SK-N-SH (cell line): ENCODE data around the gene NTNG1. TPM values are rescaled to one million over a fixed set of nuclear protein-coding genes. Genes with fewer than 3 reads are reported as not detected.

ENCODE experiments used
- CTCF ChIA-PET: fragments of 300-600, 350-600 bp; formaldehyde crosslinking; extraction: SDS; loops from one replicate; lab custom pipeline; 2021; lab: Yijun Ruan, JAX
- POLR2A ChIA-PET: fragments of 350-600 bp; sonication (Branson Sonifier 250); formaldehyde crosslinking; extraction: SDS; loops from one replicate; lab custom pipeline; 2020; ENCODE audit warnings: antibody characterized with exemption, inconsistent platforms; lab: Yijun Ruan, JAX
- DNase-seq: peaks from one replicate; pipeline ENCODE4 v3.0.0; 2012
- H2AFZ ChIP-seq: fragments of 200-600 bp; sonication (generic); 2 replicates; pipeline ENCODE4 v1.8.1; 2016; ENCODE audit warnings: antibody characterized with exemption, mild to moderate bottlenecking, low read depth
- H3F3A ChIP-seq: fragments of 200-600 bp; sonication (generic); replicated peaks from 2 replicates; pipeline ENCODE3; 2016; ENCODE audit warnings: antibody characterized with exemption, mild to moderate bottlenecking; ENCODE audit not compliant: insufficient read depth
- H3K27ac ChIP-seq, 2 experiments: fragments of 200-500 bp in 1 of 2; fragments of 200-600 bp in 1 of 2; sonication (Bioruptor generic) in 1 of 2; sonication (generic), shearing (Covaris generic) in 1 of 2; 2 replicates each; pipeline versions ENCODE4 v1.5.1 to v1.6.1; 2014 to 2016; ENCODE audit warnings: low read depth in 2 of 2, inconsistent platforms in 1 of 2, low read length in 1 of 2, mild to moderate bottlenecking in 1 of 2, mixed read lengths in 1 of 2
- H3K27me3 ChIP-seq: fragments of 200-600 bp; sonication (generic), shearing (Covaris generic); 2 replicates; pipeline ENCODE4 v1.6.1; 2016; ENCODE audit warnings: mixed run types; ENCODE audit not compliant: insufficient read depth
- H3K36me3 ChIP-seq, 2 experiments: fragments of 200-500 bp in 1 of 2; fragments of 200-600 bp in 1 of 2; sonication (Bioruptor generic) in 1 of 2; sonication (generic) in 1 of 2; replicated peaks in 1 of 2; 2 replicates each; pipeline versions ENCODE3 to v1.5.1; 2014 to 2016; ENCODE audit warnings: low read length in 1 of 2, mild to moderate bottlenecking in 1 of 2; ENCODE audit not compliant: insufficient read depth in 2 of 2, control insufficient read depth in 1 of 2
- H3K4me1 ChIP-seq, 2 experiments: fragments of 200-500 bp in 1 of 2; fragments of 200-600 bp in 1 of 2; sonication (Bioruptor generic) in 1 of 2; sonication (generic), shearing (Covaris generic) in 1 of 2; 2 replicates each; pipeline versions ENCODE4 v1.5.1 to v1.6.1; 2014 to 2016; ENCODE audit warnings: low read depth in 1 of 2, low read length in 1 of 2, mixed run types in 1 of 2; ENCODE audit not compliant: insufficient read depth in 2 of 2, control insufficient read depth in 1 of 2
- H3K4me2 ChIP-seq: fragments of 200-600 bp; sonication (generic), shearing (Covaris generic); 2 replicates; pipeline ENCODE4 v1.6.1; 2017; ENCODE audit warnings: mixed run types
- H3K4me3 ChIP-seq, 2 experiments: fragments of 200-500 bp in 1 of 2; fragments of 200-600 bp in 1 of 2; sonication (Bioruptor generic) in 1 of 2; sonication (generic), shearing (Covaris generic) in 1 of 2; 2 replicates each; pipeline versions ENCODE4 v1.5.1 to v1.8.1; 2014 to 2016; ENCODE audit warnings: low read depth in 2 of 2, inconsistent platforms in 1 of 2, low read length in 1 of 2, mild to moderate bottlenecking in 1 of 2, mixed read lengths in 1 of 2, moderate library complexity in 1 of 2
- H3K79me2 ChIP-seq: fragments of 200-600 bp; sonication (generic); 2 replicates; pipeline ENCODE4 v1.8.1; 2017; ENCODE audit warnings: mild to moderate bottlenecking; ENCODE audit not compliant: insufficient read depth
- H3K9ac ChIP-seq: fragments of 200-600 bp; sonication (generic); 2 replicates; pipeline ENCODE4 v1.6.1; 2017; ENCODE audit warnings: mixed run types
- H3K9me2 ChIP-seq: fragments of 200-600 bp; sonication (generic); 2 replicates; pipeline ENCODE4 v1.6.1; 2017; ENCODE audit warnings: mixed run types
- H3K9me3 ChIP-seq: fragments of 200-600 bp; sonication (generic); 2 replicates; pipeline ENCODE4 v1.6.1; 2017; ENCODE audit warnings: mixed run types, mild to moderate bottlenecking, moderate library complexity
- H4K20me1 ChIP-seq: fragments of 200-600 bp; sonication (generic); 2 replicates; pipeline ENCODE4 v1.6.1; 2017; ENCODE audit warnings: mild to moderate bottlenecking, mixed run types; ENCODE audit not compliant: insufficient read depth
- ELF1 ChIP-seq: IDR thresholded peaks from 2 replicates; pipeline ENCODE4 v1.4.0; 2012
- EP300 ChIP-seq, 2 experiments: IDR thresholded peaks; 2 replicates each; pipeline versions ENCODE4 v1.4.0 to v1.6.1; 2012; ENCODE audit warnings: borderline replicate concordance in 1 of 2, low read depth in 1 of 2, low read length in 1 of 2
- FOXM1 ChIP-seq: IDR thresholded peaks from 2 replicates; pipeline ENCODE4 v1.4.0; 2012; ENCODE audit warnings: low read depth, mild to moderate bottlenecking
- GABPA ChIP-seq: IDR thresholded peaks from 2 replicates; pipeline ENCODE4 v1.4.0; 2012; ENCODE audit warnings: low read depth, mild to moderate bottlenecking
- GATA2 ChIP-seq: sonication (generic); formaldehyde crosslinking; IDR thresholded peaks from 2 replicates; pipeline ENCODE4 v1.5.0; 2020; ENCODE audit warnings: mild to moderate bottlenecking, missing genetic modification reagents
- MEF2A ChIP-seq: IDR thresholded peaks from 2 replicates; pipeline ENCODE4 v1.4.0; 2012; ENCODE audit warnings: low read depth, borderline replicate concordance
- RCOR1 ChIP-seq: fragments of 150-350 bp; IDR thresholded peaks from 2 replicates; pipeline ENCODE4 v1.6.1; 2017; ENCODE audit warnings: antibody characterized with exemption, low read length
- RXRA ChIP-seq: IDR thresholded peaks from 2 replicates; pipeline ENCODE4 v1.4.0; 2012; ENCODE audit warnings: low read depth, mild to moderate bottlenecking, borderline replicate concordance
- SMC3 ChIP-seq: IDR thresholded peaks from 2 replicates; pipeline ENCODE4 v1.6.1; 2012; ENCODE audit warnings: low read depth, low read length, improper control_type of control experiment
- TCF12 ChIP-seq: IDR thresholded peaks from 2 replicates; pipeline ENCODE4 v1.4.0; 2012
- TEAD4 ChIP-seq: IDR thresholded peaks from 2 replicates; pipeline ENCODE4 v1.4.0; 2012; ENCODE audit warnings: mild to moderate bottlenecking, borderline replicate concordance; ENCODE audit not compliant: insufficient read depth
- YY1 ChIP-seq: IDR thresholded peaks from 2 replicates; pipeline ENCODE4 v1.4.0; 2012; ENCODE audit warnings: low read depth, mild to moderate bottlenecking
- WGBS: methylation state at CpG from one replicate; pipeline ENCODE4 v1.1.6; 2017; ENCODE audit warnings: low lambda C conversion rate; 5-methylcytosine and 5-hydroxymethylcytosine counted together
- polyA plus RNA-seq, 3 experiments: library from polyadenylated mRNA; depleted of rRNA; stranded (reverse); fragments of >200 nt; gene quantifications; 2 replicates each; pipeline ENCODE4 v1.2.3, GENCODE V29; 2012
- TF ChIP-seq, protein P1 (sequence below): IDR thresholded peaks from 2 replicates; pipeline ENCODE4 v1.4.0; 2012; ENCODE audit warnings: low read depth, borderline replicate concordance
- TF ChIP-seq, protein P2 (sequence below): fragments of 200-600 bp; sonication (generic); IDR thresholded peaks from 2 replicates; pipeline ENCODE4 v1.6.1; 2017; ENCODE audit warnings: antibody characterized with exemption, mild to moderate bottlenecking, moderate library complexity
- TF ChIP-seq, protein P3 (sequence below): IDR thresholded peaks from 2 replicates; pipeline ENCODE4 v1.6.1; 2012; ENCODE audit warnings: mild to moderate bottlenecking, low read depth, low read length, moderate library complexity
- TF ChIP-seq, protein P4 (sequence below): IDR thresholded peaks from 2 replicates; pipeline ENCODE4 v1.4.0; 2012; ENCODE audit warnings: low read depth, borderline replicate concordance

The NTNG1 gene
- polyA plus RNA-seq, 1 of the 3 experiments (the other 2 are of a cell fraction), result 0.03 TPM

DNA sequence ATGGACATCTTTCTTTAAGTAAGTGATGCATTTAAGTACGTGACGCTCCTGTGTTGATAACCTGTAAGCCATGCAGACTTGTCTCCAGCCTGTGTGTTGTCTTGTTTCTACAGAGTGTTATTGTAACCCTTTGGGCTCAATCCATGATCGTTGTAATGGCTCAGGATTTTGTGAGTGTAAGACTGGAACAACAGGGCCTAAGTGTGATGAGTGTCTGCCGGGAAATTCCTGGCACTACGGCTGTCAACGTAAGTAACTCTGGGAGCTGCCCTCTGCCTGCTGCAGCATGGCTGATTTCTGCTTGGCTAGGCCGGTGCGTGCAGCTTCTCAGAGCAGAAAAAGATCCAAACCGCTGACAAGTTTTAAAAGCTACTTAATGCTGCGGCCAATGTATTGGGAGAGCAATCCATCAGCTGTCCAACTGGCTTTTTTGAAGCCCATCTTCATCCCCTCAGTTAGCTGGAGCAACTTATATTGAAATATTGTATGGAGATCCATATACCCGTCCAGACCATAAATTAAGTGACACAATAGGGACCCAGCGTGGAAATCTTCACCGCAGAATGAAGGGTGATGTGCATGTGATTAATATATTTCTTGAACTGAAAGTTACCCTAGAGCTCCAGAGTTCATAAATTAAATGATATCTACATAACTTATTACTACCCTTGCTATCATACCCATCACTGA, 295.9 kb downstream of the NTNG1 start:
- 67% methylated on average over 10 of the region's 13 CpGs for WGBS
- Histone ChIP-seq H3K4me1 (no peaks in the 10 kb centered on the region; a peak in 1 of 4 replicates), H3K9ac (no peak overlapping the region), H3K9me3 (no peaks in the 10 kb centered on the region), H3K27ac (no peak overlapping the region), H3K4me2 (no peak overlapping the region), H3K36me3 (no peaks in the 10 kb centered on the region), H3K4me3 (no peak overlapping the region), H3K9me2 (no peaks in the 10 kb centered on the region), H4K20me1 (no peaks in the 10 kb centered on the region), H3K27me3 (no peaks in the 10 kb centered on the region), H3F3A (no peaks in the 10 kb centered on the region), H2AFZ (no peak overlapping the region), H3K79me2 (no peaks in the 10 kb centered on the region)
- TF ChIP-seq ELF1 (no peak), EP300 (IDR thresholded peaks at IDR 0.05; ENCODE audit: borderline replicate concordance in 1 of 2, low read depth in 1 of 2, low read length in 1 of 2) (no peak), RCOR1 (no peak), FOXM1 (no peak), GABPA (no peak), MEF2A (no peak), SMC3 (no peak), YY1 (no peak), TEAD4 (no peak), RXRA (no peak), TCF12 (no peak), GATA2 (CRISPR knock-in tag) (no peak)
- TF ChIP-seq, protein P1, sequence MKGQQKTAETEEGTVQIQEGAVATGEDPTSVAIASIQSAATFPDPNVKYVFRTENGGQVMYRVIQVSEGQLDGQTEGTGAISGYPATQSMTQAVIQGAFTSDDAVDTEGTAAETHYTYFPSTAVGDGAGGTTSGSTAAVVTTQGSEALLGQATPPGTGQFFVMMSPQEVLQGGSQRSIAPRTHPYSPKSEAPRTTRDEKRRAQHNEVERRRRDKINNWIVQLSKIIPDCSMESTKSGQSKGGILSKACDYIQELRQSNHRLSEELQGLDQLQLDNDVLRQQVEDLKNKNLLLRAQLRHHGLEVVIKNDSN, result no peak
- TF ChIP-seq, protein P2, sequence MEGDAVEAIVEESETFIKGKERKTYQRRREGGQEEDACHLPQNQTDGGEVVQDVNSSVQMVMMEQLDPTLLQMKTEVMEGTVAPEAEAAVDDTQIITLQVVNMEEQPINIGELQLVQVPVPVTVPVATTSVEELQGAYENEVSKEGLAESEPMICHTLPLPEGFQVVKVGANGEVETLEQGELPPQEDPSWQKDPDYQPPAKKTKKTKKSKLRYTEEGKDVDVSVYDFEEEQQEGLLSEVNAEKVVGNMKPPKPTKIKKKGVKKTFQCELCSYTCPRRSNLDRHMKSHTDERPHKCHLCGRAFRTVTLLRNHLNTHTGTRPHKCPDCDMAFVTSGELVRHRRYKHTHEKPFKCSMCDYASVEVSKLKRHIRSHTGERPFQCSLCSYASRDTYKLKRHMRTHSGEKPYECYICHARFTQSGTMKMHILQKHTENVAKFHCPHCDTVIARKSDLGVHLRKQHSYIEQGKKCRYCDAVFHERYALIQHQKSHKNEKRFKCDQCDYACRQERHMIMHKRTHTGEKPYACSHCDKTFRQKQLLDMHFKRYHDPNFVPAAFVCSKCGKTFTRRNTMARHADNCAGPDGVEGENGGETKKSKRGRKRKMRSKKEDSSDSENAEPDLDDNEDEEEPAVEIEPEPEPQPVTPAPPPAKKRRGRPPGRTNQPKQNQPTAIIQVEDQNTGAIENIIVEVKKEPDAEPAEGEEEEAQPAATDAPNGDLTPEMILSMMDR, result no peak
- TF ChIP-seq, protein P3, sequence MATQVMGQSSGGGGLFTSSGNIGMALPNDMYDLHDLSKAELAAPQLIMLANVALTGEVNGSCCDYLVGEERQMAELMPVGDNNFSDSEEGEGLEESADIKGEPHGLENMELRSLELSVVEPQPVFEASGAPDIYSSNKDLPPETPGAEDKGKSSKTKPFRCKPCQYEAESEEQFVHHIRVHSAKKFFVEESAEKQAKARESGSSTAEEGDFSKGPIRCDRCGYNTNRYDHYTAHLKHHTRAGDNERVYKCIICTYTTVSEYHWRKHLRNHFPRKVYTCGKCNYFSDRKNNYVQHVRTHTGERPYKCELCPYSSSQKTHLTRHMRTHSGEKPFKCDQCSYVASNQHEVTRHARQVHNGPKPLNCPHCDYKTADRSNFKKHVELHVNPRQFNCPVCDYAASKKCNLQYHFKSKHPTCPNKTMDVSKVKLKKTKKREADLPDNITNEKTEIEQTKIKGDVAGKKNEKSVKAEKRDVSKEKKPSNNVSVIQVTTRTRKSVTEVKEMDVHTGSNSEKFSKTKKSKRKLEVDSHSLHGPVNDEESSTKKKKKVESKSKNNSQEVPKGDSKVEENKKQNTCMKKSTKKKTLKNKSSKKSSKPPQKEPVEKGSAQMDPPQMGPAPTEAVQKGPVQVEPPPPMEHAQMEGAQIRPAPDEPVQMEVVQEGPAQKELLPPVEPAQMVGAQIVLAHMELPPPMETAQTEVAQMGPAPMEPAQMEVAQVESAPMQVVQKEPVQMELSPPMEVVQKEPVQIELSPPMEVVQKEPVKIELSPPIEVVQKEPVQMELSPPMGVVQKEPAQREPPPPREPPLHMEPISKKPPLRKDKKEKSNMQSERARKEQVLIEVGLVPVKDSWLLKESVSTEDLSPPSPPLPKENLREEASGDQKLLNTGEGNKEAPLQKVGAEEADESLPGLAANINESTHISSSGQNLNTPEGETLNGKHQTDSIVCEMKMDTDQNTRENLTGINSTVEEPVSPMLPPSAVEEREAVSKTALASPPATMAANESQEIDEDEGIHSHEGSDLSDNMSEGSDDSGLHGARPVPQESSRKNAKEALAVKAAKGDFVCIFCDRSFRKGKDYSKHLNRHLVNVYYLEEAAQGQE, result no peak
- TF ChIP-seq, protein P4, sequence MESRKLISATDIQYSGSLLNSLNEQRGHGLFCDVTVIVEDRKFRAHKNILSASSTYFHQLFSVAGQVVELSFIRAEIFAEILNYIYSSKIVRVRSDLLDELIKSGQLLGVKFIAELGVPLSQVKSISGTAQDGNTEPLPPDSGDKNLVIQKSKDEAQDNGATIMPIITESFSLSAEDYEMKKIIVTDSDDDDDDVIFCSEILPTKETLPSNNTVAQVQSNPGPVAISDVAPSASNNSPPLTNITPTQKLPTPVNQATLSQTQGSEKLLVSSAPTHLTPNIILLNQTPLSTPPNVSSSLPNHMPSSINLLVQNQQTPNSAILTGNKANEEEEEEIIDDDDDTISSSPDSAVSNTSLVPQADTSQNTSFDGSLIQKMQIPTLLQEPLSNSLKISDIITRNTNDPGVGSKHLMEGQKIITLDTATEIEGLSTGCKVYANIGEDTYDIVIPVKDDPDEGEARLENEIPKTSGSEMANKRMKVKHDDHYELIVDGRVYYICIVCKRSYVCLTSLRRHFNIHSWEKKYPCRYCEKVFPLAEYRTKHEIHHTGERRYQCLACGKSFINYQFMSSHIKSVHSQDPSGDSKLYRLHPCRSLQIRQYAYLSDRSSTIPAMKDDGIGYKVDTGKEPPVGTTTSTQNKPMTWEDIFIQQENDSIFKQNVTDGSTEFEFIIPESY, result no peak
- ChIA-PET POLR2A (no interaction called here), CTCF (interaction anchor here (0.9 to 1.1 kb wide), 3 partner anchors 32 to 92 kb away, joined by 3 read pairs; no protein-coding TSS in a partner anchor)
- no peak for DNase-seq
